NCI-H510A (cell line): ENCODE results near the gene RIOK1.
A peak's percentile ranks its signal among the peaks of the same experiment; 100 is the strongest.
"Not testable (repeated sequence)": the region's sequence is repeated elsewhere in the genome, so short reads cannot be mapped to it uniquely, and the experiment has no call there.

Source experiments
- DNase-seq: peaks from one replicate; lab custom pipeline; 2025; lab: John Stamatoyannopoulos, UW

The RIOK1 gene

DNA sequence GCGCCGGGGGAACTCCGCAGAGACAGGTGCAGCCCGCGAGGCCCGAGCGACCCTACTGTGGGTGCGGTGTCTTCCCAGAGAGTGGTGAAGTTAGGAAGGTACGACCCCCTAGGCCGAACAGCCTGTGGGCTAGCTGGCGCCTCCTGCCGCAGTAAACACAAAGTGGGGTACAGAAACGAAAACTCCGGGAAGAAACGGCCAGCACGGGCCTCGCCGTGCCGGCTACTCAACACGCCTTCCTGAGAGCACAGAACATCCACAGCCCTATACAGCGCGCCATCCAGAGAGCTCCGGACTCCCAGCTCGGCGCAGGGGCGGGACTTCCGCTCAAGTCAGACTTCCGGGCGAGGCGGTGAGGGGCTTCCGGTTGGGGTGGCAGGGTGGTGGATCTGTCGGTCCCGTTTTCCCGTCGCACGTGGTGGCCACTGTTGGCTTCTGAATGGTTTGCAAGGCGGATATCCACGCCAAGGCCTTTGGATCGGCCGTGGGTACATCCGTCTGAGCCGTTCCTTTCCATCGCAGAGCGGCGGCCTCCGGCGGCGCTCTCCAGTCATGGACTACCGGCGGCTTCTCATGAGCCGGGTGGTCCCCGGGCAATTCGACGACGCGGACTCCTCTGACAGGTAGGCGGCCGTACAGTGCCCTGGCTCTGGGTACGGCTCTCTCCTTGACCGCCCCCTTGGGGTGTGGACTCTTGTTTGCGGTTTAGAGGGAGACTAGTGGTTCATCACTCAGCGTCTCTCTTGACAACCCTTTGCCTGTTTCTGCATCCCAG is at the start of gene RIOK1, which contains the start of gene CAGE1:
Gene RIOK1 (plus strand): TSS at position 358 of the 775 bp plus-strand sequence. CDS start 195 bp downstream, at position 553.
Gene CAGE1 (minus strand): TSS at position 292 of the 775 bp plus-strand sequence. CDS start 2,569 bp downstream, outside the sequence.
- DNase-seq, result peak; percentile 73

DNA sequence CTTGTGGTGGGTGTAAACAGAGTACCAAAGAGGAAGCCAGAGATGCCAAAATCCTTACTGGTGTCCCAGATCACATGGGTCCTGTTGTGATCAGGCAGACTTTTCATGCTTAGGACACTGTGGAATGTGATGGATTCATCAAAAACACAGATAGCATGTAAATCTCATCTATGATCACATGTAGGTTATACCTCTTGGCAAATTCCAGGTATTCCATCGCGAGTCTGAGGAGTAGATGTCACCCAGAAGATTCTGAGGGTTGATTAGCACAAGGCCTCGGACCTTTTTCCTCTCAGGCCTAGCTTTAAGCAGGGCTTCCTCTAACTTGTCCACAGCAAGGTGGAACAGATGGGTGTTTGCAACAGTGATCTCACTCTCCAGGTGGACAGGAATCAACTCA is 48.3 kb upstream of the RIOK1 start:
- no peak for DNase-seq

DNA sequence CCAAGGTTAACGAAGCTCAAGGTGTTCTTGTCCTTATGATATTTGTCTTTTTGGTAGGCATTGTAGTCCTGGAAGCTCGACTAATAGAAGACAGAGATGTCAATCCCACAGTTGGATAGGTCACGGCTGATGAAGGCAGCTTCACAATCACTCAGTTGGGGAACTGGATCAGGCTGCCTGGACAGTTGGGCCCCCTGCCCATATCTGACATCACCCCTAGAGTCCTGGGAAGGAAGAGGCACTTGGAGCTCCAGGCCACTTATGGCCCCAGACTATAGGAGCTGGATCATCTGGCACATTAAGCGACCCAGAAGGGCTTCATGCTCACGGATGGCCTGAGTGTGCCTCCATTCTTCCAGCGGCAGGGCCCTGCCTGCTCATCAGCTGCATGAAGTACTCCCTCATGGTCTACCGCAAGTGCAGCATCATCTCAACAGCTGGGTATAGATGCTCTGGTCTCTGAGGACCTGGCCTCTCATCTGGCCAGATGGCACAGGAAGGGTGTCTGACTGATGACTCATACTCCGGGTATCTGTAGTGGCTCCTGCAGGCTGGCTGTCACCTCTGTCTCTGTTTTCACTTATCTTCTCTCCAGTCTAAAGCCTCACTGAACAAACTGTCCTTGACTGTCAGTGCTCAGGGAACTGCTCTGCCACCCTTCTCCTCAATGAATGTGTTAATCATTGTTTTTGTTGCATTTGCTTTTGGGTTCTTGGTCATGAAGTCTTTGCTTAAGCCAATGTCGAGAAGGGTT is 47.4 kb upstream of the RIOK1 start:
- peak; percentile 47 for DNase-seq

DNA sequence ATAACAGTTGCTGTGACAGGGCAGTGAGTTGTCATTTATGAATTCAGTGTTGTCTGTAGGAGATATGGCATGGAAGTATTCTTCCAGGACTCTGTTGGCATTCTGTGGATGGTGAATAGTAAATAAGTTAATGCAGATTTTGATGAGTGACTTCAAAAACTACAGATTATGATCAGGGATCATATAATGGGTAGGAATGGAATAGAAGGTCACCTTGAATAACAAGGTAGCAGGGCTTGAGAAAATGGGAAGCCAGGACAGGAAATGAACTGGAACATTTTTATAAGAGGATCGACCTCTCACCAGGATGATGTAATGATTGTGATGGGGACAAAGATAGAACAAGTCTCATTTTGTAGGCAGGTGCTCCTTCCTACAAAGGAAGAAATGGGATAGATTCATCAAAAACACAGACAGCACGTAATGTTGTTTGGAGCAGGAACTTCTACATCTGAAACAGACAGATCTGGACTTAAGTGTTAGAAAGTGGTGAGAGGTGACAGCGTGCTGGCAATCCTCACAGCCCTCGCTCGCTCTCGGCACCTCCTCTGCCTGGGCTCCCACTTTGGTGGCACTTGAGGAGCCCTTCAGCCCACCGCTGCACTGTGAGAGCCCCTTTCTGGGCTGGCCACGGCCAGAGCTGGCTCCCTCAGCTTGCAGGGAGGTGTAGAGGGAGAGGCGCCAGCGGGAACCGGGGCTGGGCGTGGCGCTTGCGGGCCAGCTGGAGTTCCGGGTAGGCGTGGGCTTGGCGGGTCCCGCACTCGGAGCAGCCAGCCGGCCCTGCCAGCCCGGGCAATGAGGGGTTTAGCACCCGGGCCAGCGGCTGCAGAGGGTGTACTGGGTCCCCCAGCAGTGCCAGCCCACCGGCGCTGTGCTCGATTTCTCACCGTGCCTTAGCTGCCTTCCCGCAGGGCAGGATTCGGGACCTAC is 45.8 kb upstream of the RIOK1 start:
- DNase-seq, result no peak

DNA sequence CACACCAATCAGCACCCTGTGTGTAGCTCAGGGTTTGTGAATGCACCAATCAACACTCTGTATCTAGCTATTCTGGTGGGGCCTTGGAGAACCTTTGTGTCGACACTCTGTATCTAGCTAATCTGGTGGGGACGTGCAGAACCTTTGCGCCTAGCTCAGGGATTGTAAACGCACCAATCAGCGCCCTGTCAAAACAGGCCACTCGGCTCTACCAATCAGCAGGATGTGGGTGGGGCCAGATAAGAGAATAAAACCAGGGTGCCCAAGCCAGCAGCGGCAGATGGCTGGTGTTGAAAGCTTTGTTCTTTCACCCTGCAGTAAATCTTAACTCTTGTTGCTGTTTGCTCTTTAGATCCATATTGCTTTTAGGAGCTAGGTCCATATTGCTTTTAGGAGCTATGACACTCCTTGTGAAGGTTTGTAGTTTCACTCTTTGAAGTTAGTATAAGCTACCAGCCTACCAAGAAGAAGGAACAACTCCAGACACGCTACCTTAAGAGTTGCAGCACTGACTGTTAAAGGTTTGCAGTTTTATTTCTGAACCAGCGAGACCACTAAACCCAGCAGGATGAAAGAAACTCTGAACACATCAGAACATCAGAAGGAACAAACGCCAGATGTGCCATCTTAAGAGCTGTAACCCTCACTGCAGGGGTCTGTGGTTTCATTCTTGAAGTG is 44.7 kb upstream of the RIOK1 start:
- DNase-seq, result not testable (repeated sequence)

DNA sequence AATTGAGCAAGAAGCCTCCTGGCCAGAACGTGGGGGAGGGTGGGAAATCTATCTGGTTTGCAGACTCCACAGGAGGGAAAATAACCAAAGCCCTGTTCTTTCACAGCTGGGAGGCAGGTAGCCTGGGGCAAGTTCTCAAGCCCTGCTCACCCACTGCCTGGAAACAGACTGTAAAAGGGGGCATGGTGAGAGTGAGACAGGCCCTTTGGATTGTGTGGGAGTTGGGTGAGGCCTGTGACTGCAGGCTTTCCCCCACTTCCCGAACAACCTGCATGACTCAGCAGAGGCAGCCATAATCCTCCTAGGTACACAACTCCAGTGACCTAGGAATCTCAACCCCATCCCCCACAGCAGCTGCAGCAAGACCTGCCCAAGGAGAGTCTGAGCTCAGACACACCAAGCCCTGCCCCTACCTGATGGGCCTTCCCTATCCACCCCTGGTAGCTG is 42.0 kb upstream of the RIOK1 start:
- DNase-seq, result peak; percentile 12

DNA sequence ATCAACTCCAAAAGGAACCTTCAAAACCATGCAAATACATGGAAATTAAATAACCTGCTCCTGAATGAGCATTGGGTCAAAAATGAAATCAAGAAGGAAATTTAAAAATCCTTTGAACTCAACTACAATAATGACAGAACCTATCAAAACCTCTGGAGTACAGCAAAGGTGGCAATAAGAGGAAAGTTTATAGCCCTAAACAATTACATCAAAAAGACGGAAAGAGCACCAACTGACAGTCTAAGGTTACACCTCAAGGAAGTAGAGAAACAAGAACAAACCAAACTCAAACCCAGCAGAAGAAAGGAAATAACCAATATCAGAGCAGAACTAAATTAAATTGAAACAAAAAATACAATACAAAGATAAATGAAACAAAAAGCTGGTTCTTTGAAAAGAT is 39.0 kb upstream of the RIOK1 start:
- not testable (repeated sequence) for DNase-seq

DNA sequence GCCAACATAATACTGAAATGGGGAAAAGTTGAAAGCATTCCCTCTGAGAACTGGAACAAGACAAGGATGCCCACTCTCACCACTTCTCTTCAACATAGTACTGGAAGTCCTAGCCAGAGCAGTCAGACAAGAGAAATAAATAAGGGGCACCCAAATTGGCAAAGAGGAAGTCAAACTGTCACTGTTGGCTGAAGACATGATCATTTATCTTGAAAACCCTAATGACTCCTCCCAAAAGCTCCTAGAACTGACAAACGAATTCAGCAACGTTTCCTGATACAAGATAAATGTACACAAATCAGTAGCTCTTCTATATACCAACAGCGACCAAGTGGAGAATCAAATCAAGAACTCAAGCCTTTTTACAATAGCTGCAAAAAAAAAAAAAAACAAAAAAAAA is 37.7 kb upstream of the RIOK1 start:
- DNase-seq, result not testable (repeated sequence)

DNA sequence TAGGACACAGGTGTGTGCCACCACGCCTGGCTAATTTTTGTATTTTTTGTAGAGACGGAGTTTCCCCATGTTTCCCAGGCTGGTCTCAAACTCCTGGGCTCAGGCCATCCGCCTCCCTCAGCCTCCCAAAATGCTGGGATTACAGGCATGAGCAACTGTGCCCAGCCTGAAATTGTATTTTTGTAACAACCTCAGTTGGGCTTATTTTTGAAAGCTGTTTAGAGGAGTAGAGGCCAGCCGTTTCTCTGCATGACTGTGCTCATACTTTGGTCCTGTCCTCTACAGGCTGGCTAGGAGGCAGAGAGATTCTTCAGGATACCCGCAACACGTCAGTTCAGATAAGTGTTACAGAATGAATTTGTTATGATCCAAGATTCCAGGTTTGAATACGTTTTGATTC is 22.2 kb upstream of the RIOK1 start:
- no peak for DNase-seq

DNA sequence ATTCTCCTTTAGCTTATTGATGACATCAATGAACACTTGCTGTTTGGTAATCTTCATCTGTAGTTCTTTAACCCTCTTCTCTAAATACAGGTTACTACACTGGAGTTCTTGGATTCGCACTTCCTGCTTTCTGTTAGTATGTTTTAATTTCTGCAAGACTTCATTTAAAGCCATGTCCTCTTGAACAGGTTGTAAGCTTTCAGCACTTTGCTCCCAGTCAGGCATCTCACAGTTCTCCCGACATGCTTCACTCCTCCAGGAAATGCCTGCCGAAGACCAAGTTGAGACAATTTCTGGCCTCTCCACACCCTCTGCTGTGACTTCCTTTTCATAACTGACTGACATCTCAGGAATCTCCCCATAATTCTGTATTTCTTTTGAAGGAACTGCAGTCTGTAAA is 15.9 kb upstream of the RIOK1 start:
- no peak for DNase-seq

DNA sequence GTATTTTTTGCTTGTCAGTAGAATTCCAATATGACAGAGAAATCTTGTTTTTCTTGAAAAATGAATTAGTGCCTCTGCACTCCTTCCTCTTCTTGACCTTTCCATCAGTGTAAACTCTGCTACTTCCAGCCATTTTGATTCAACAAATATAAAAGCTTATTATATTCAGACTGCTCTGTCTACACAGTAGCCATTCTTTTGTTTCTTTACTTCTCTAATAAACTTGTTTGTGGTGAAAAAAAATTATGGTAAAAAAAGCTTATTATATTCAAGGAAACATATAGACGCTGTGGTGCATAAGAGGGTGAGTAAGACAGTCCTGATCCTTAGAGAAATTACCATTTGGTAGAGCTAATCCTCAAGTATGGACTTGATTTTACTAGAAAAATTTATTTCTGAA is 11.6 kb upstream of the RIOK1 start:
- no peak for DNase-seq

DNA sequence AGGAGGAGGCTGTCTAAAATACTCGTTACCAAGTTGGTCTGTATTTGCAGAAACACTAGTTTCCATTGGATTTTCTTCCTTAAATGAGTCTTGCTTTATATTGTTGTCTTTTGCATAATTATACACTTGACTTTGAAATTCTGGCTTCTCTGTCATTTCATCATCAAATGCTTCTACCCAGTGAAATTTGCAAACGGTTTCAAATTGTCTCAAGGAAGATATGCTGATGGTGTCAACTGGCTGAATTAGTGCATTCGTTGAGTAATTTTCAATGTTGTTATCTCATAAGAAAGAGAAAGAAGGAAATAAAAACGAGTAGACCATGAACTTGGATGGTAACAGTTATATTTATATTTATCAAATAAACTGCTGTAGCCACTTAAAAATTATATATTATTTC is 10.9 kb upstream of the RIOK1 start:
- DNase-seq, result no peak

DNA sequence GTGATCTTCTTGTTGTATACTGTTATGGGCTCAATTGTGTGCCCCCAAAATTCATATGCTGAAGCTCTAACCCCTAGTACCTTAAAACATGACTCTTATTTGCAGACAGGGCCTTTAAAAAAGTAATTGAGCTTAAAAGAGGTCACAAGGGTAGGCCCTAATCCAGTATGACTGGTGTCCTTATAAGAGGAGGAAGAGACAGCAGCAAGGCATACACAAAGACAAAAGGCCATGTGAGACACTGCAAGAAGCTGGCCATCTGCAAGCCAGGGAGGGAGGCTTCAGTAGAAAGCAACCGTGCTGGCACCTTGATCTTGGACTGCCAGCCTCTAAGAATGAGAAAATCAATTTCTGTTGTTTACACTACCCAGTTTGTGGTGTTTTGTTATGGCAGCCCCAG is 8.5 kb upstream of the RIOK1 start:
- no peak for DNase-seq

DNA sequence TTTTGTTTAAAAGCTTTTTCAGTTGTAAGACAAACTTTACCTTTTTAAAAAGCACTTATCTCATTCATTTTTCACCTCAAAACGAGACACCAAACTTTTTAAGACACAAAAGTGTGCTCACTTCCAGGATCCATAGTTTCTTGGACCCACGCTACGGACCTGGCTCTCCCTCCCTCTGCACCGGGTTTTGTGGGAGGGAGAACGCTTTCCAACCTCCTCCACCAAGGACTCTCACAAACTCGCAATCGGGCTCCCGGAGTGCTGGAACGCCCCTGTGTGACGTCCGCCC is 502 bp upstream of the RIOK1 start:
- DNase-seq, result no peak

DNA sequence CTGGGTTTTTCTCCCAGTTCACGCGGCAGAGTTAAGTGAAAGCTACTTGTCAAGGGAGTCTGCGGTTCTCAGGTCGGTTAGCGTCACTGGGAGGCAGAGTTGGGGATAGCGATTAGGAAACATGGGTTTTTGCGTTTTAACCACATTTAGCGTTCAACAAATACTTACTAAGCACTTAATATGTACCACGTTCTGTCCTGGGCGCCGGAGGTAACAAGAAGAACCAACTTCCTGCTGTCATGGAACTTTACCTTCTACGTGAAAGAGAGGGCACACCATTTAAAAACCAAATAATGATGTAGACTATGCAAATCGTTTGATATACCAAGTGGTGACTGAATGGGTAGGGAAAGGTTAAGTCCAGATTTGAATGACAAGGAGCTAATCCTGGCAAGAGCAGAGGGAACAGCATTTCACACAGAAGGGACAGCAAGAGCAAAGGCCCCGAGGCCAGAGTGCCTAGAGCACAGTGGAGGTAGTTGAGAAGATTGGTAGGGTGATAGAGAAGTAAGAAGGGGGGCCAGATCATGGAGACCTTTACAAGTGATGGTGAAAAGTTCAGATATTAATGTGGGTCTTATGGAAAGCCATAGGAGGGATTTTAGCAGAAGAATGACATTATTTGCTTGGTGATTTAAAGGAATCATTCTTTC is 744 bp downstream of the RIOK1 start:
- no peak for DNase-seq

DNA sequence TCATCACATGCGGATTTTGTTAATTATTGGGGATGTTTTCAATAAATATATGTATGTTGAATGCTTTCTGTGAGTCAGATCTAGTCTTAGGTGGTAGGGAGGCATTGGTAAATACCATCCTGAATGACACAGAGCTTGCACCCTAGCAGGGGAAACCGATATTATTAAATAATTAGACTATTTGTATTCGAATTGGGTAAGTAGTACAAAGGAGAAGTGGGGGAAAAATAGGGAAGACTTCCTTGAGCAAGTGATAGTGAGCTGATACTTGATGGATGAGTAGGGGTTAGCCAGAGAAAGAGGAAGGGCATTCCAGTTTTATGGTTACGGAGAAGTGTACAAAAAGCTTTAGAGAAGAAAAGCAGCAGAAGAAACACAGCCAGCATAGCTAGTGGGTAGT is 1.5 kb downstream of the RIOK1 start:
- DNase-seq, result no peak

DNA sequence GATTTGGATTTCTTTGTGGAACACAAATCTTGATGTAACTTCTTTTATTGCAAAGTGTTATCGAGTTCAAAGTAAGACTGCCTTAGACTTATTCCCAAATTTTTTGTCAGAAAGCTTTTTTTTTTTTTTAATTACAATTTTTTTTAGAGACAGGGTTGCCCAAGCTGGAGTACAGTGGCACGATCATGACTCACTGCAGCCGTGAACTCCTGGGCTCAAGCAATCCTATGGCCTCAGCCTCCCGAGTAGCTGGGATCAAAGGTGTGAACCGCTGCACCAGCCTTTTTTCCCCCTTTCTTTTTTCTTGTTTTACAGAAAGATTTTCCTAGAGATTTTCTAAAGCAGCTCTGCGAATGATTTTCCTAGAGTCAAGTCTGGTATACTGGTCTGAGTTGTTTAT is 2.8 kb downstream of the RIOK1 start:
- DNase-seq, result no peak

DNA sequence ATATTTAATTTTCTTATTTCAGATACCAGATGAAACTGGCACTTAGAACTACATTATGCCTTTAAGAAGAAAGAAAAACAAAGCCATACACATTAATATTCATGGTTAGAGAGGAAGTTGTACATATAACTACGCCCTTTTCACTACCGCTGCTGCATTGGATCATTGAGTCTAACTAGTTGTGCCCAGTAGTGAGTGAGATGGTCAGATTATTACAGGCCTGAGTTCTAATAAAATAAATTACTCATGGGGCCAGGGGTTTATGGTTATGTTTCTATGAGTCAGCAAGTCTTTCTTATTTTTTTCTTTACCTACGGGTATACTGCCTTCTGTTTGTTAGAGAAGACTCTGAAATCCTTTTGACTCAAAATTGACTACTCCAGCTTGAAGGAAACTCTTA is 11.5 kb downstream of the RIOK1 start:
- no peak for DNase-seq

DNA sequence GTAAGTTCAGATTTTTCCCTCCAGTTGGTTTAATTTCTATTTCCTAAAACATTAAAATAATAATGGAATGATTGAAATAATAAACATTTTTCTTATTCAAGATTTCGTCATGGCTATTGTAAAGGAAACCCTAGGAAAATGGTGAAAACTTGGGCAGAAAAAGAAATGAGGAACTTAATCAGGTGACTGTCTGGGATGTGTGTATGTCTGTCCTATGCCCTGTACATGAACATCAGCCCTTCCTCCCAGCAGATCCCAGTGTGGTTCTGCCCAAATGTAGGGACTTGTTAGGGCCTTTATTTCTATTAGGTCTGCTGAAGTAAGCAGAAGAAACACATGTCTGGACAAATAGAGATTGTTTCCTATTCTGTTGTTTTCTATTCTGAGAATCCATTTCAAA is 13.1 kb downstream of the RIOK1 start:
- no peak for DNase-seq

DNA sequence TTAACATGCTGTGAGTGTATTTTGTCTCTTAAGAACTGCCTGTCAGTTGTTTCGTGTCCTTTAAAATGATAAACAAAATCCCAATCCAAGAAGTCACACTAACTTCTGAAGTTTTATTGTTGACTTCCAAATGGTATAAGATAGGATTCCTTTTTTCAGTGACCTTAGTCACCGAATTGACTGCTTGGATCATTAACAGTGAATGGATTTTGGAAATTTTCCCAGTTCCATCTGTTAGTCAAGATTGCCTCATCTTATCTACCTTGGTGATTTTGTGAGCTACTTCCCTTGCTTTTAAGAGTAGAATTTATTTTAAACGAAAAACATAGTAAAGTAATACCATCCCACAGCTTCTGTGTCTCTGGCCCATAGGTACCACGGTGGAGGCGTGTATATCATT is 14.9 kb downstream of the RIOK1 start:
- DNase-seq, result no peak

DNA sequence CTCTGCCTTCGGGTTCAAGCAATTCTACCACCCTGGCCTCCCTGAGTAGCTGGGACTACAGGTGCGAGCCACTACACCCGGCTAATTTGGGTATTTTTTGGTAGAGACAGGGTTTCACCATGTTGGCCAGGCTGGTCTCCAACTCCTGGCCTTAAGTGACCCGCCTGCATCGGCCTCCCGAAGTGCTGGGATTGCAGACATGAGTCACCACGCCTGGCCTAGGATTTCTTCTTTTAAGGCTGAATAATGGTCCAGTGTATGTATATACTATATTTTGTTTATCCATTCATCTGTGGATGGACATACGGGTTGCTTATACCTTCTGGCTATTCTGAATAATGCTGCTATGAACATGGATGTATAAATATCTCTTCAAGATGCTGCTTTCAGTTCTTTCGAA is 17.1 kb downstream of the RIOK1 start:
- no peak for DNase-seq
